ENCODE data around the gene TUBA3E.
A peak's percentile ranks its signal among the peaks of the same experiment; 100 is the strongest.
"Not testable (repeated sequence)": the region's sequence is repeated elsewhere in the genome, so short reads cannot be mapped to it uniquely, and the experiment has no call there.

The TUBA3E gene

DNA sequence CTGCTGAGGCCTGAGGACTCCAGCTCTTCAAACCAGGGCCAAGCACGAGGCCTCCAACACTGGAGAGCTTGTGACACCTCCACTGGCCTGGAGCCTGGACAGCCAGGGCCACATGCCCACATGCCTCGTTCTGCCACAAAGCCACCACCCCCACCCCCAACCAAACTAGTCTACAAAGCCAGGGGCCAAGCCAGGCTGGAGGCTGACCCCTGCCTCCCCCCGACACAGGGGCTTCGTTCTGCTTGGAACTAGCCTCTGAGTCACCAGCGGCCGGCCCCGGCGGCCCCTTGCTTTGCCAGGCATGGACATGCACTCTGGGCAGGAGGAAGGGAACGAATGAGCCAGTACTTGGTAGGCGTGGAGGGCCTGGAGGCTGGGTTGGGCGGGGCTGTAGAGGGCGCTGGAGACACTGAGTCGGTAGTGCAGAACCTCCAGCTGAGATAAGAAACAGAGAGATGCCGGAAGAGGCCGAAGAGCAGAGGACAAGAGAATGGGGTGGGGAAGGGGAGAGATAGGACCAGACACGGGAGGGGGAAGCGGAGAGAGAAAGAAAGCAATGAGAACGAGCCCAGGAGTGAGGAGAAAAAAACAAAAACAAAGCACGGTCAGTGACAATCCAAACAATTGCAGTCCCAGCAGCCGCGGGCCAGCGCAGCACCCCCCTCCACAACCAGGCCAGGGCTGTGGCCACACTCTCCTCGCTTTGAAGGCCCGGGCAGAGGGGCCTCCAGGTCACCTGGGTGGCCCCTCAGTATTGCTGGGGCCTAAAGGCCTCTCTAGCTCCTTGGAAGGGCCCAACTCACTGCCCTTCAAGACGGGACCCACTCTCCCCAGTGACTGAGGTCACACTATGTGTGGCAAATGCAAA is 37.2 kb downstream of the TUBA3E start:
- DNase-seq: not testable (repeated sequence)

DNA sequence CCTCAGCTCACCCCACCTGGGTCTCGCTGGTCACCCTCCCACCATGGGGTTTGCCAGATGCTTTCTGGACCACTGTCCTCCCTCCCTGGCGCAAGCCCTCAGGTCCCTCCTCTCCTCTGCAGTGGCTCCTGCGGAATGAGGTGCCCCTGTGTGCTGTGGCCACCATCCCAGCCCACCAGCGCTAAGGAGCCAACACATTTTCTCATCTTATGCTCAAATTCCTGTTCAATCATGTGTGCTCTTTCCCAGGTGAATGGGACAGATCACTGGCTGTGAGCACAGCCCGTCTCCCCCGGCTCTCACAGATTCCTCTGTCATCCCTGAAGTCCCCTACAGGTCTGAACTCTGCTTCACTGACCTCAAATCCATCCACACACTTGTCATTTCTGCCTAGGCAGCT is 38.1 kb downstream of the TUBA3E start:
- DNase-seq: no peak

DNA sequence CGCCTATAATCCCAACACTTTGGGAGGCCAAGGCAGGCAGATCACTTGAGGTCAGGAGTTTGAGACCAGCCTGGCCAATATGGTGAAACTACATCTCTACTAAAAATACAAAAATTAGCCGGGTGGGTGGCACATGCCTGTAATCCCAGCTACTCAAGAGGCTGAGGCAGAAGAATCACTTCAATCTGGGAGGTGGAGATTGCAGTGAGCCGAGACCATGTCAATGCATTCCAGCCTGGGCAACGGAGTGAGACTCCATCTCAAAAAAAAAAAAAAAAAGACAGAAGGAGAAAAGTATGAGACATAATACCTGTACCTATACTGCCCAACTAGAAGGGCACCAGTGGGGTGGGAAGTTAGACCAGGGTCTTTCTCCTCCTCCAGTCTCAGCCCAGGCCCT is 38.9 kb downstream of the TUBA3E start:
- DNase-seq: not testable (repeated sequence)

DNA sequence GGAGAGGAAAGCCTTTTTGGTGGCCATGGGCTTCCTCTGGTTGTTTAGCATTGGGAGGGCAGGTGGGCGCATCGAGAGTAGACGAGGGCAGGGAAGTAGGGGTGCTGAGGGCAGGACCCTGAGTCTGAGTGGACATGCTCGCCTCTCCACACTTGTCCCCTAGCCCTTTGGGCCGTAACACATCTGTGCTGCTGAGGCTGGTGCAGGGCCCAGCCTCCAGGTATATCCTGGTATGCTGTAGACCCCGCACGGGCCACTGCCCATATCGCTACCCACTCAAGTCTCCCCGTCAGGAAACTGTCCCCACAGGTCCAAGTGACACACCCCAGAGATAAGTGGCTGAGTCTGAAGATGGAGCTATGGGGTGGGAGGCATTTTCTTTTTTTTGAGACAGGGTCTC is 39.6 kb downstream of the TUBA3E start:
- no peak for DNase-seq

DNA sequence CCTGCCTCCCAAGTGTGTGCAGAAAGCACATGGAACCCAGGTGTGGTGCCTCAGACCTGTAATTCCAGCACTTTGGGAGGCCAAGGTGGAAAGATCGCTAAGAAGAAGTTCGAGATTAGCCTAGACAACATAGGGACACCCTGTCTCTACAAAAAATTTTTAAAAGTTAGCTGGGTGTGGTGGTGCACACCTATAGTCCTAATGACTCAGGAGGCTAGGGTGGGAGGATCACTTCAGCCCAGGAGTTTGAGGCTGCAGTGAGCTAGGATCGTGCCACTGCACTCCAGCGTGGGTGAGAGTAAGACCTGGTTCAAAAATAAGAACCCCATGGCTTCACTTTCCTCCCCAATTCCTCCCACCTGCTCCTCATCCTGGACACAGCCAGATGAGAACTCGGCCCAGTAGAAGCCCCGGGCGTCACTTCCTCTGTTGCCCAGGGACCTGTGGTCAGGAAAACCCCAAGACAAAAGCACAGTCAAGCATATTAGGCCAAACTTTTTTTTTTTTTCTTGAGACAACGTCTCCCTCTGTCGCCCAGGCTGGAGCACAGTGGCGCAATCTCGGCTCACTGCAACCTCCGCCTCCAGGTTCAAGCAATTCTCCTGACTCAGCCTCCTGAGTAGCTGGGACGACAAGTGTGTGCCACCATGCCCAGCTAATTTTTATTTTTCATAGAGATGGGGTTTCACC is 40.3 kb downstream of the TUBA3E start:
- not testable (repeated sequence) for DNase-seq

DNA sequence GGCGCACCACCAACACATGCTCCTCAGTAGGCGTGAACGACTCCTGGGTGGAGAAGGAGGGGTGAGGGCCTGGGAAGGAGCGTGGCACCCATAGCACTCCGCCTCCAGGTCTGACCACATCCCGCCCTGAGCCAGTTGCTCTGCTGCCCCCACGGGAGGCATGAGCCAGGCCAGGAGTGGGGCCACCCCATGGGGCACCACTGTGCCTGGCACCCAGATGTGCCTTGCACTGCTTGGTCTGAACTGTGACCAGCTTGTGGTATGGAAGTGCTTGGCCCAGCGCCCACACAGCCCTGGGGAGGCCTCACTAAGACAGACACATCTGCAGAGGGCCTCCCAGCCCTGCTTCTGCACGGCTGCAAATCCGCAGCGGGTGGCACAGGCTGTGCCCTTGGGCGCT is 40.9 kb downstream of the TUBA3E start:
- DNase-seq: not testable (repeated sequence)

DNA sequence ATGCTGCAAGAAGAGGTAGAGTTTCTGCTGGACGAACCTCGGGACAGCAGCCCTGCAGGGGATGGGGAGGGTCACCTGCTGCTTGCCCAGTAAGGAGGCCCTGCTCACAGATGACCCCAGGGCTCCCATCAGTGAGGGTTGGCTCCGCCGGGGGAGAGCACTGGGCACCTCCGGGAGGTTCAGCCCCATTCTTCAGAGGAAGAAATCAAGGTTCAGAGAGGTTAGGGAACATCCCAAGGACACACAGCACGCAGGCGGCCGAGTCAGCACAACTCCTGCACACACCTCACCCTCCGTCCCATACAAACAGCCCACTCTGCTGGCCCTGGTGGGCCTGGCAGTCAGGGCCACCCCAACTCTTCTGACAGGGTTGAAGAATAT is 41.6 kb downstream of the TUBA3E start:
- no peak for DNase-seq

DNA sequence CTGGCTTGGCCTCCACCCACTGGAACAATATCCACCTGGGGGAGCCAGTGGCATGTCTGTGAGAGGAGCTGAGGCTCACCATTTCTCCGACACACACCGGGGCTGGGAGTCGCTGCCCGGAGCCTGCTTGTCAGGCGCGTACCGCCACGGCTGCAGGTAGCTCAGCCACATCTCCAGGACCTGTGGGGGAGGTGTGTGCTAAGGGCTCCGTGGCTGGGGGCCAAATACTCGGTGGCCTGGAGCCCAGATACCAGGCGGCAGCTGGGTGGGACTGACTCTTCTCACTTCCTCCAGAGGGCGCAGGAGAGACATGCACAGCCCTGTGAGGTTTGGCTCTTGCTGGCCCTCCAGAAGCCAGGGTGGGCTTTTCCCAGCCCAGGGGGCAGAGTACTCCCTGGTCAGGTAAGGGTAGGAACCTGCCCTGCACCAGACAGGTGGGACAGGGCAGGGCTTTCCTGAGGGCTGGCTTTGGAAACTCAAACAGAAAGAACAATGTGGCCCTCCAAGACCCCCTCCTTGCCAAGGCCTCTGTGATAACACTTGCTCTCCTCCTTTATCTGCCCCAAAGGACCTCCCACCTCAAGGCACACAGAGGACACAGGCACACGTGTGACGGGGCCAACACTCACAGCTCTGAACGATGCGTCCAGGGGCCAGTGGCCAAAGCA is 42.1 kb downstream of the TUBA3E start:
- DNase-seq: peak; percentile 9

DNA sequence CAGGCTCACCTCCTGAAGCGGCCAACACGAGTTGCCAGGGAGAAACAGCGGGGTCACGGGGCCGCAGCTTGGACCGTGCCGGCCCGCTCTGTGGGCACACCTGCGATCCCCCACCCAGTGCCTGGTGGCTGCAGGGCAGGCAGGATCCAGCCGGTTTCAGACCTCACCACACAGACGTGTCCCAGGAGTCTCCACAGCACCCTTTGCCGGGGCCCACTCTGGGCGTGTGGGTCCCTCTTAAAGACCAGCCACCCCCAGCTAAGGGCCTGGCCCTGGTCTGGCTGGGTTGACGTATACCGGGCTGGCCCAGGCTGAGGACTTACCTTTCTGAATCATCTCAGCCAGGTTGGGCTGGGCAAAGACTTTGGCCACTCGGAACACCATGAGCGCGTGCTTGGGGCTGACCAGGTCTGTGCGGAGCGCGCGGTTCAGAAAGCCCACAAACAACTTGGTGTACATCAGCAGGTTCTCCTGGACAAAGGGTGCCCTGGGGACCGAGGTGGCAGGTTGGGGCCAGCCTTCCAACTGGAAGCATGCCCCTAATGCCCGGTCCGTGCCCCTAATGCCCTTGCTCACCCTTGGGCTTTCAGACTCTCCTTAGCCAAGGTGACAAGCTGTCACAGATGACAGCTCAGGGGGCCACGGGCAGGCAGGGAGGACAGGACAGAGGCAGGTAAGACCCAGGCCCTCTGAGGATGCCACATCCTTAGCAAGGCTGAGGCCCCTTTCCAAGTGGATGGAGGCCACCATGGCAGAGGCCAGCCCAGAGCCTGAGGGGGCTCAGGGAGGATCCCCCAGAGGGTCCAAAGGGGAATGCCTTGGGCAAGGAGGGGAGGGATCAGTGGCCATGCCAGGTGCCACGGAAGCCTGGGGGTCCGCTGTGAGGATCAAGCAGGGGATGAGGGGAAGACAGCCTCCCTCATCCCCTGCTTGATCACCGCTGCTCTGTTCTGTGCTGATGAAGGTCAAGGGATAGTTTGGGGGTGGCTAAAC is 43.2 kb downstream of the TUBA3E start:
- no peak for DNase-seq

DNA sequence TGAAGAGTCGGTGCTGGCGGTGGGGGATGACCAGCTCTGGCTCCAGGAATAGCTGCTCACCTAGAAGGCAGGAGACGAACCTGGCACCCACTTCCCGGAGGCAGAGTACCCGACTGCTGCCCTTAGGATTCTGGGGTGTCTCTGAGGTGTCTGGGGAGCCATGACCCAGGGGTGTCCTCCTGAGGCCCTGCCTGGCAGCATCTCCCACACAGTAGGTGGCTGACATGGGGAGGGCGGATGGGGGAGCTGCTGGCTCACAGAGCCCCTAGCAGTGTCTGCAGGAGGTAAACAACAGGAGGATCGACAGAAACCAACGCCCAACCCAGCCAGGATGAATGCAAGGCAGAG is 43.8 kb downstream of the TUBA3E start:
- DNase-seq: not testable (repeated sequence)

DNA sequence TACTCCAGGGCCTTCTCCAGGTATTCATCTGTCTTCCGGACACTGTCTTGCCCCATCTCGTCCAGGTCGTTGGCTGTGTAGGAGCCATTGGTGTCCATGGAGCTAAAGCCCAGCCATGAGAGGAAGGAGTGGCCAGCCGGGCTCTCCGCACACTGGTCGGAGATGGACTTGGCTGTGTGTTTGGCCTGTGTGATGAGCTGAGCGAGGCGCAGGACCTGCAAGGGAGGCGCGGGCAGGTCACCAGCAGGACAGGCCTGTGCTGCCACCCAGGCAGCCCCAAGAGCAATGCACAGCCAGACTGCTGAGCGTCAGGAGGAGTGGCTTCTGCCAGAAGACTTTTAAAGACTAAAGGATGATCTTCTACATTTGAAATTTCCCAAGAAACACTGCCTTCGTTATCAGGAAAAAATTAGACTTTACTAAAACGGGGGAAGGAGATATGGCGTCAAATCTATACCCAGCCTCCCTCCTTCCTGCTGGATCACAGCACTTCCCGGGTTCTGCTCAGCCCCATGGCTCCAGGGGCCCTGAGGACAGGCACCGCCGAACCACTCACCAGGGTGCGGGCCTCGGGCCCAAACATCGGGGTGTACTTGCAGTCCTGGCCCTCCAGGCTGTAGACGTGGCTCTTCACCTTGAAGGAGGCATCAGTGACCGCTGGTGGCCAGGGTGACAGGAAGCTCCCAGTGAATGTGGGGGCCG is 44.4 kb downstream of the TUBA3E start:
- DNase-seq: not testable (repeated sequence)

DNA sequence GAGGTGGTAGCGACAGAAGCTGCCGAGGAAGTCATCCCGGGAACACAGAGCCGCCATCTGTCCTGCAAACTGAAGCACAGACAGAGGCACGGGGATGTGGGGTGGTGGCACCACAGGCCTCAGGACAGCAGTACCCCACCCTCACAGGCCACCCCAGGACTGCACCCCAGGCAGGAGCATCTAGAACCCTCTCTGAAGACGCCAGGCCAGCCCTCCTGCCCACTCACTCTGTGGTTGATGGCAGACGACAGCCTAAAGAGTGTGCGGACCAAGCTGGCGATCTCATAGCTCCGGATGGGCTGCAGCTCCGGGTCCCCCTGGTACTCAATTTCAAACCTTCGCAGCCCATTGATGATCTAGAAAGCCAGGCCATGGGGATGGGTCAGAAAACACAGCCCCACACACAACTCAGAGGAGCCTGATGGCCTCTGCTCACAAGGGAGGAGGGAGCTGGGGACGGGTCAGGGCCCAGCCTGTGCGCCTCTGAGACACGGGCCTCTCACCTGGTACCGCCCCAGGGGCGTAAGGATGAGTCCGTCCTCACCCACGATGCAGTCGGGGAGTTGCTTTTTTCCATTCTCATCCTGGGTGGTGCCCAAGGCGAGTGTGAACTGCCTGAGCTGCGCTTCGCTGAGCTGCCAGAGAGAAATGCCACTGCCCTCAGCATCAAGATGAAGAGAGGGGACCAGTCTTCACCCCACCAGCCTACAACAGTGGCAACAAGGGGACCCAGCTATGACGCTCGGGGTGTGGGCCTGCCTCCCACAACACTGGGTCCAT is 45.2 kb downstream of the TUBA3E start:
- DNase-seq: no peak

DNA sequence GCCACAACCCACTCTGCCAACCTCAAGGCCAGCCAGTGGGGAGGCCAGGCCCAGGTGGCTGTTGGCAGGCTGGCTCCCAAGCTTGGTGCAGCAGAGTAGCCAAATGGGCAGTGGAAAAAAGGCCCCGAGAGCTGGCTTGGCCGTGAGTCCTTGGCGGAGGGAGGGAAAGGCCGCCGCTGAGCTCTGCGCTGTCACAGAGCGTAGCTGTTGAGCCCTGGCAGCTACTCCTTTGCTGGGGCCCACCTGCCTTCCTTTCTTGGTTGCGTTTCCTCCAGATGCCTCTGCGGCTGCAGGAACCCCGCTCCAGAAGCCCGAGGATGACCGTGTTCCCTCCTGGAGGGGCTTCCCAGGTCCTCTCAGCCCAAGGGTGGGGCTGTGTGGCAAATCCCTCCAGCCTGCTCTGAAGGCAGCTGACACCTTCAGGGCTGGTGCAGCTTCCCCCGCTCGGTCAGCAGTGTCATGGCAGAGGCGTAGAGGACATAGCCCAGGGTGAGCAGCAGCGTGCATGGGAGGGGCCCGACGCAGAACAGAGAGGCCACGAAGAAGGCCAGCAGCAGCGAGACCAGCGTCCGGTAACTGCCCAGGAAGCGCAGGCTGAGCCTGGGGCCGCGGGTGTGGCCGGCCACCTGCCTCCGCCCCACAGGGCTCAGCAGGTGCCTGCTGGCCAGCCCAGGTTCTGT is 46.0 kb downstream of the TUBA3E start:
- DNase-seq: not testable (repeated sequence)

DNA sequence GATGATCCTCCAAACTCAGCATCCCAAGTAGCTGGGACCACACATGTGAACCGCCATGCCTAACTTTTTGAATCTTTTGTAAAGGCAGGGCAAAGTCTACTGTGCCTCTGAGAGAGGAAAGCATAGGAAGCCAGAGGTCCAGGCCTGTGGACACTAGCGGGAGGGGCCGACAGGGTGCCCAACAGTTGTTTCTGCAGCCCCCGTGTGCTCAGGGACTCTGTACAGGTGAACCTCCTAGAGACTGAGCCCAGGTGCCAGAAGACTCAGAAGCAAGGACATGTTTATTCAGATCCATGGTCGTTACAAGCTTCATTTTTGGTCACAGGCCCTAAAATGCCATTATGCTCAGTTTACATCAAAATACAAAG is 47.1 kb downstream of the TUBA3E start:
- not testable (repeated sequence) for DNase-seq

DNA sequence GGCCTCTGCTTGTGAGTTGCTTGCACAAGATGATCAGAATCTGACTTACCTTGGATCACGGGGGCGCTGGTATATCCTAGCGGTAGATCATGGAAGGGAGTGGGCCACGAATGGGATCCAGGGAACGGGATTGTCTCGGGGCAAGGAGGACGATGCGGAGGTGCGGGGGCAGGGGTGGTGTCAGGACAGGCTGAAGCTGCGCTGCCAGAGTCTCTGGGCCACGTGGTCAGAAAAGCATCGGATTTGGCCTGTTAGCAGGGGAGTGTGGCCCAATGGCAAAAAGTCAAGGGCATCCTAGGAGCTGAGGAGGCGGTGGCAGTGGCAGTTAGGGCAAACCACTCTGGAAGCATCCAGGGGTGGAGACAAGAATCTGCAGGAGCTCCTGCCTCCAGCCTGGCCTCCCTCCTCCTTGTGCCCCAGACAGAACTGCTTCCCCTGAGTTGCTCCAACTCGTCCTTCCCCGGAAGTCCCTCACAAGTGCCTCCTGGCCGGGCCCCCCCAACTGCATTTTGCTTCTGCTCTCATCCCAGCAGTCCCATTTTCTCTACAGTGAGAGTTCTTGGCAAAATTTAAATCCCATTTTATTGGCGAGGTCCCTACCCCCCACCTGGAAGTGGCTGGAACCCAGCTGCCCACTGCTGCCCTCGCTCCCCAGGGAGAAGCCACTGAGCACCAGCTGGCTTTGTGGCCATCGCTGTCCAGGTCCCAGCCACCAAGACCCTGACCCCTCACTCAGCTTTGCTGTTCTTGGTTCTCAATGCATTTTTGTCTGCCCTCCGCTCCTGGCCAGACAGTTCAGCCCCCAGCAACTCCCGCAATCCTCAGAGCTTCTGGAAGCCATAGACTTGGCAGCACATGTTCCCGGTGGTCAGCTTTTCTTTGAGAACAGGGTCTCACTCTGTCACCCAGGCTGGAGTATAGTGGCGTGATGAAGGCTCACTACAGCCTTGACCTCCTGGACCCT is 47.8 kb downstream of the TUBA3E start:
- DNase-seq: no peak

DNA sequence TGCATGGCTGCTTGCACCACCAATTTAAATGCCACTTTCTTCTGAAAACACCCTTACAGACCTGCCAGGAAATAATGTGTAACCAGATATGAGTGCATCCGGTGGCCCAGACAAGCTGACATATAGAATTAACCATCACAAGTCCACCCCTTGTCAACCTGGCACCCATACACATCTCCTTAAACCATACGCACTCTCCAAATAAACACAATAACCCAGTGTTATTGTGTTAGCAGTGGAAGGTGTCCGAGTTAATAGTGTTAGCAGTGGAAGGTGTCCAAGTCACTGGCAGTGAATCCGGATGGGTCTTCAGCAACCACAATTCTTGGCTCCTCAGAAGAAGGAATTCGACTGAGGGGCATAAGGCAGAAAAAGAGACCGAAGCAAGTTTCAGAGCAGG is 49.7 kb downstream of the TUBA3E start:
- peak; percentile 37 for DNase-seq

DNA sequence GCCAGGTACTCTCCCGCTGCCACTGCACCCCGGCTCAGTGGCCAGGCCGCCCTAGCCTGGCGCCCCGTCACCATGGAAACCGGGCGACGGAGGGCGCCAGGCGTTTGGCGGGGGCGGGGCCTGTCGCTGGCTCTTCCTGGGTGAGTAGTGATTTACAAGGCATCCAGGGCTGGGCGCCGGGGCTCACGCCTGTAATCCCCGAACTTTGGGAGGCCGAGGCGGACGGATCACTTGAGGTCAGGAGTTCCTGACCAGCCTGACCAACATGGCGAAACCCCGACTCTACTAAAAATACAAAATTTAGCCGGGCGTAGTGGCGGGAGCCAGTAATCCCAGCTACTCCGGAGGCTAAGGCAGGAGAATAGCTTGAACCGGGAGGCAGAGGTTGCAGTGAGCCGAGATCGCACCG is 53.2 kb downstream of the TUBA3E start, which contains the start of gene CCDC74B:
Gene CCDC74B, minus strand, starts transcription at position 107 of the 409 bp plus-strand sequence. CDS start 116 bp downstream, outside the sequence.
- peak; percentile 34 for DNase-seq

DNA sequence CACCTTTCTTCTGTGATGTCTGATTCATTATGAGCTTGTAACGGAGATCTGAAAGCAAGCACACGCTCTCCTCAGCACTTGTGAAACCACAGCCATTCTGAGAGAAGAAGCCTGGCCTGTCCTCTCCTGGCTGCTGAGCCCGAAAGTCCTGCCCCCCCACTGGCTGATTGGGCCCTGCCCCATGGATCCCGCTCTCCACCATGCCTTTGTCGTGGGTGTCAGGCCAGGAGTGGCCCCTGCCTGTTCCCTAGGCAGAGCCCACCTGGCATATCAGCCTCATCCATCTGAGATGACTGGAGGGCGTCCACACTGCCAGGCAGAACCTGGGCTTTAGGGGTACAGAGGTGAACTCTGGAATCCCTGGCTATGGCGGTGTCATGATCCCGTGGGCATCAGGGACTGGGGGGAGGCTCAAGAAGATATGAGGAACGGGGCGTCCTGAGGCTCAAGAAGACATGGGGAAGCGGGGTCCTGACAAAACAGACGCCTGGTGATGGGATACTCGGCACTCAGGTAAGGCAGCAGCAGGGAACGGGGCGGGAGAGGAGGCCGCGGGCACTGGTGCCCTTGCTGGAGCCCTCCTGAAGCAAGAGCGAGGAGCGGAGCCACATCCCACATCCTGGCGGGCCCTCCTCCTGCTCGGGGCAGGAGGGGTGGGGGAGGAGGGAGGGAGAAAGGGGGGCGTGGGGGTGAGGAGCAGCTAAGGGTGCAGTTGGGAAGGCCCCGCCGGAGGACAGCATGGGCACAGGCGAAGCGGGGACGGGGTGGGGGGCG is 54.8 kb downstream of the TUBA3E start:
- DNase-seq: peak; percentile 6
